Activated T-helper 1 cell treated with anti-CD3 and anti-CD28 coated beads, Interleukin-2, amount 50 U/mL, for 16 hours (primary cell): Measurements from ENCODE around the gene SLC47A2.
A peak's percentile ranks its signal among the peaks of the same experiment; 100 is the strongest.

Experiments
- DNase-seq, 2 donors: peaks; one replicate each; pipeline ENCODE4 v3.0.0-alpha.2; 2020; ENCODE audit warnings: low read depth in 1 of 2, low spot score in 1 of 2

The SLC47A2 gene

DNA sequence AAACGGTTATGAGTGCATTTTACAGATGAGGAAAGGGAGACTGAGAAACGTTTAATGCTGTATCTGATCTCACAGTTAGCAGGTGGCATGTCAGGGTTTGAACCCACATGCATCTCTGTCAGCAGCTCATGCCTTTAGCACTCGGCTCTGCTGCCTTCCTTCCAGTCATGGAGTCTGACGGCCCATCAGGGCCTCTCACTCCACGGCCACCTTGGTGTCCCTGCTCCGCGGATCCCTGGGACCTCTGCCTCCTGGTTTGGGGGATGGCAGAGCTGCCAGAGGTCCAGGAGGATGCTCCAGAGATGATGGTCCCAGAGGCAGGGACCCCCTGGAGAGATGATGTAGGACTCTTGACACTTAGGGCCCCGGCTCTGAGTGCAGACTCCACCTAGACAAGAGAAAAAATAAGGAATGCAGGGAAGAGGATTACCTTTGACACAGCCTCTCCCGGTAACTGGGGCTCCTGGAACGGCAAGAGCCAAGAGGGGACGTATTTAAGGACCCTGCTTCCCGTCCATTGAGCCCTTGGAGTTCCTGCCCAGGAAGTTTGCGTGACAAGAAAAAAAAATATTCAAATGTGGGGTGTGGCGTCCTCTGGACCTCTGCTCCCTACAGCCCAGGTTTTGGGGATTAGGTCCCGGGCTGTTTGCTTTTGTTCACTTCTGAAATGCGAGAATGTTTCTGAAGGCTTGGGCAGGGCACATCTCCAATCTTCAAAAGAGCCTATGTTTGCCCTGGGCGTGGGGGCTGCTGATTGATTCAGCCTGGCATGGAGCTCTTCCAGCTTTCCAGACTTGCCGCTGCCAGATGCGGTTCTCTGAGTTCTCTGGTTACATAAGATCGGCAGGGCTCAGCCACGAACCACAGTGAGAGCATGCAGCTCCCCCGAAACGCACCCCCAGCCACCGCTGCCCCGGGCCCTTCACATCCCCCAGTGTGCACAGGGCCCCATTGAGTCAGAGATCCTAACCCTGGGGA, 31.7 kb upstream of the SLC47A2 start, which contains the start of gene ALDH3A1:
Gene ALDH3A1 (minus strand): TSS at position 470 of the 978 bp plus-strand sequence. CDS start 3,169 bp downstream, outside the sequence.
- no peak for DNase-seq

DNA sequence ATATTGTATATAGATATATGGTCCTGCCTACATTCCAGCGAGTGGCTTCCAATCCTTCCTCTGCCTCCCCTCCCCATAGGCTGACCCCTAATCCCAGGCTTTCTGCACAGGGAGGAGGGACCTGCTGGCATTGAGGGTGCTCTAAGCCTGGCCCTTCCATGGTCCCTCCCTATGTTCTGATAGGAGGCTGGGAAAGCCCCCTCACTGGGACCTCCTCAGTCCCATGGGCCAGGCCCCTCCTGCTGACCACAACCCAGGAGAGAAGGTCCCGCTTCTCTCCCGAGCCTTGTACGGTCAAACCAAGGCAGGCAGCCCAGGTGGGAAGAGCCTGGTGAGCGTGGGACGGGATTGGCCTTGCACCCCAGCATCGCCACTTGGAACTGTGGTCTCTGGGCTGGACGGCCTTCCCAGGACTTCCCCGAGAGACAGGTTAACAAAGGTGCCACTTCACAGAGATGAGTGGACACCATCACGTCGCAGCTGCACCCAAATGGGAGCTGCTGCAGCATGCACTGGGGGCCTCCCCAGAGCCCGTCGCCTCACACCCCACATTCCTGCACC, 30.9 kb upstream of the SLC47A2 start:
- DNase-seq = no peak

DNA sequence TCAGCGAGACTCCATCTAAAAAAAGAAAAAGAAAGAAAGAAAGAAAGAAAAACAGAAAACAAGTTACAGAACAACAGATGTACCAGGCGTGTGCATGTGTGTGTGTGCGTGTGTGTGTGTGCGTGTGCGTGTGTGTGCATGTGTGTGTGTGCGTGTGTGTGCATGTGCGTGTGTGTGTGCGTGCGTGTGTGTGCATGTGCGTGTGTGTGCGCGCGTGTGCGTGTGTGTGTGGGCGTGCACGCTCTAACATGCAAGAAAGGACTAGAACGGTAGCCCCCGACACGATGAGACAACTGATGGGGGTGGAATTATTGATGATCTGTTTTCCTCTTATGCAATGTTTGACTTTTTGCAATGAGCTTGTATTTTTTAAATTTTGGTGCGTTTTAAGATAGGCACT, 30.1 kb upstream of the SLC47A2 start:
- no peak for DNase-seq

DNA sequence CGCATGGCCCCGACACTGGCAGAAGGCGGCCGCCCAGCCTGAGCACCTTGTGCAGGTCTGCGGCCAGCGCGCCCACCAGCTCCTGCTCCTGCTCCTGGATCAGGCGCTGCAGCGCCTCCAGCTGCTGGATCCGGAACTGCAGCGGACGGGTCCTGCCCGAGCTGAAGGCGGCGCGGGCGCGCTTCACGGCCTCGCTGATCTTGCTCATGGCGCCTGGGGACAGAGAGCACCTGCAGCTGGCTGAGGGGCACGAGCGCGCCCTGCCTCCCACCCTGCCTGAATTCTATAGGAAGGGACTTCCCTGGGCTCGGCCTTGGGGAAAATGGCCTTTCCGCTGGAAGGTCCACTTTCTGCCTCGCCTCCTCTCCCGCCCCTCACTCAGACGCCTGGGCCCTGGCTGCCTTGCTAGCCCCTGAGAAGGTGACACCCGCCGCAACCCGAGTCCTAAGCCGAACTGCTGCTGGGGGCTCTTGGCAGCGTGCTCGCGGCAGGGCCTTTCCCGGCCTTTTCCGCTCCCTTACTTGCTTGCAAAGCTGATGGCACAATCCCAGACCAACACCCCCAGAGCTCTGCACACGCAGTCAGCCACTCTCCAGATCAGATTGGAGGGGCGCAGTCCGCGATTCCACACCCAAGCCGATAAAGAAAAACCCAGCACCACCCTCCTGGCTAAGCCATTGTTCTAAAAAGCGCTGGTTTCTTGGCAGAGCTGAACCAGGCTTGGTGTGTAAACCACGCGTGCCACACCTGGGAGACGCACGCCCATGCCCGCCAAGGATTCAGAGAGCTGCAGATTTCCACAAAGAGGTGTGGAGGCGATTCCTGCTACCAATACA, 28.8 kb upstream of the SLC47A2 start:
- peak; percentile 70 to 73 for DNase-seq

DNA sequence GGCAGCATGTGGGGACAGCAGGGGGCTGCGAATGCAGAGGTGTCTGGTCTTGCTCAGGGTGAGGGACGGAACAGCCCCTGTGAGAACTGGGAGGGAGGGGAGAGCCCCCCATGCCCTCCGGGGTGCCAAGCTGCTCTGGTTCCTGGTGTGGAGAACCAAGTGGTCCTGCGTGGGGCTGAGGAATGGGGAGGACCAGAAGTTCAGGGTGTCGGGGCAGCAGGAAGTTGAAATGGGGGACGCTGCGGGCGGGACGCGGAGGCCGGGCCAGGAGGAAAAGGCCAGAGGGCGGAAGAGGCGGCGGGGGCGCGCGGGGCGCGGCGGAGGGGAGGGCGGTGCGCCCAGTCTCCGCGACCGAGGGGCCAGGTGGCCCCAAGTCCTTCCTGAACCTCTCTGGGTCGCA, 28.1 kb upstream of the SLC47A2 start:
- DNase-seq = no peak

DNA sequence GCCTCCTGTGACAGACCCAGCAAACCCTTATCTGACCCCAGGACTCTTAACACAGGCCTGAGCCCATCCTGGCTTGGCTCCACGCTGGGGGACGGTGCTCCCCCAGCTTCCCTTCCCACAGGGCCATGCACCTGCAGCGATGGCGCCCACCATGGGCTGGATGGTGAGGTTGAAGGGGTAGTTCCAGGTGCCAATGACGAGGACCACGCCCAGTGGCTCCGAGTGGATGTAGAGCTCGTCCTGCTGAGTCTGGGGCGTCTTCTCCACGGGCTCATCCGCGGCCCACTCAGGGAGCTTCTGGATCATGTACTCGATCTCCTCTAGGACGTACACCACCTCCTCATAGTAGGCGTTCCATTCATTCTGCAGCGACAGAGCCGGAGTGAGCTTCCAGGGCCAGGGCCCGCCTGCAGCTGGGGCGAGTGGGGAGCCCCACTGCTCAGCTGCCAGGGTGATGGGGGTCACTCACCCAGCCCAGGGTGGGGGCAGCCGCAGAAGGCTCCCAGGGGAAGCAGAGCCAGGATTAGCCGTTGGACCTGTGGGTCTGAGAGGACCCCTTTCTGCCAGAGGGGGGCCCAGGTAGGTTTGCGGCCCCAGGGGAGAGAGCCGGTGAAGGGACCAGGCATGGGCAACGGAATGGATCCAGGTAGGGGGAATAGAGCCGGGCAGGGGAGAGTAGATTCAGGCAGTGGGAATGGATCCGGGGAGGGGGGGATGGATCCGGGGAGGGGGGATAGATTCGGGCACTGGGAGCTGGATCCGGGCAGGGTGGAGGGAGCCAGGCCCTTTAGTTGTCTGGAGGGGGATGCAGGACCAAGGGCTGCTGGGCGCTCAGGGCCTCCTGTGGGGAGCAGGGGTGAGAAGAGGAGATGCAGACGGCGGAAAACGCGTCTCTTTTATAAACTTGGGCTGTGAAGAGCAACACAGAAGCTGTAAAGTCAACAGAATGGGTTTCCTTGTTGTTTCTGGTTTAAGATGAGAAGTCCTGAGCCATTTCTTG, 27.0 kb upstream of the SLC47A2 start:
- no peak for DNase-seq

DNA sequence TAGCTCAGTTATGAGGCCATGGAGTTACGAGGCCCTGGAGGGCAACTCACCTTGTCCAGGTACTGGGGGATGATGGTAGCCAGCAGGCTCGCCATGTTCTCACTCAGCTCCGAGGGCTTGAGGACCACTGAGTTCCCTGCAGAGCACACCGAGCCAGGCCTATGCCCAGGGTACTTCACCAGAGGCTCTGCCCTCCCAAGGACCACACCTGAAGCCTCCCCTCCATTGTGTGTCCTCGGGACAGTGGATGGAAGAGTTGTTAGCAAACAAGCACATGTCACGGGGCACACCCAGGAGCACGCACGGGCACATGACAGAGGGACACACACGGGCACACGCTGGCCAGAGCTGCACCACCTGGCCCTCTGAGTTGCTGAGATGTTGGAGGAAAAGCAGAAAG, 26.1 kb upstream of the SLC47A2 start:
- DNase-seq = no peak

DNA sequence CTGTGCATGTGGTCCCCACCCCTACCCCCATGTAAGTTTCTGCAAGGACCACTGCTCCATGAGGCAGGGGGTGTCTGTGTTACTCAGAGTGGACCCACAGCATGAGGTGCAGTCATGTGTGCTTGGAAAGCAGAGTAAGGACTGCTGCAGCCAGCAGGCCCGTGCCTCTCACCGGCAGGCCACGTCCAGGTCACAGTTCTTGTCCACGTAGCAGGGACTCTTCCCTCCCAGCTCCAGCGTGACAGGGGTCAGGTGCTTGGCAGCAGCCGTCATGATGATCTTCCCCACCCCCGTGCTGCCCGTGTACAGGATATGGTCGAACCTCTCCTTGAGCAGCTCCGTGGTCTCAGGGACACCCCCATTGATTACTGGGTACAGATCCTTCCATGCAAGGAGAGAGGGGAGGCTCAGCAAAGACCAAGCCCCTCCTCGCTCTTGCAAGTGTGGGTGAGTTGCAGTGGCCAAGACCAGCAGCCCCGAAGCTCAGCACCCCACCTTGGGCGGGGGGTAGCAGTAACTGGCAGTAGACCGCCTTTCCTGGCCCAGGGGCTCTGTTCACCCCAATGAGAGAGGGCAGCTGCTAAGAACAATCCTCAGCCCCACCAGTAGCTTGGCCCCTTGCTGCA, 25.6 kb upstream of the SLC47A2 start:
- DNase-seq = no peak

DNA sequence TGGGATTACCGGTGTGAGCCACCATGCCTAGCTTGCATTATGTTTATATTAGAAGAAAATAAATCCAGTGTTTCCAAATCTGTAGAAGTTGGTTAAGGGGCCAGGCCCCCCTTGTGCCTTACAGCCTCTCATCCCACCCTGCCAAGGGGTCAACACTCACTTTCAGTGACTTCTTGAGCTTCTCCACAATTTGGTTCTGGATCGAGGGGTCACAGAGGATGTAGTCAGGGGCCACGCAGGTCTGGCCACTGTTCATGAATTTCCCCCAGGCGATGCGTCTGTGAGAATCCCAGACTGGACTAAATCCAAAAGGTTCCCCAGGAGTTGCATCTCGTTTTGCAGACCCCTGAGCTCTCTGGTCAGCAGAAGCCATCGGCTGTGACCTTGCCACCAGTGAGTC, 24.5 kb upstream of the SLC47A2 start:
- DNase-seq = no peak

DNA sequence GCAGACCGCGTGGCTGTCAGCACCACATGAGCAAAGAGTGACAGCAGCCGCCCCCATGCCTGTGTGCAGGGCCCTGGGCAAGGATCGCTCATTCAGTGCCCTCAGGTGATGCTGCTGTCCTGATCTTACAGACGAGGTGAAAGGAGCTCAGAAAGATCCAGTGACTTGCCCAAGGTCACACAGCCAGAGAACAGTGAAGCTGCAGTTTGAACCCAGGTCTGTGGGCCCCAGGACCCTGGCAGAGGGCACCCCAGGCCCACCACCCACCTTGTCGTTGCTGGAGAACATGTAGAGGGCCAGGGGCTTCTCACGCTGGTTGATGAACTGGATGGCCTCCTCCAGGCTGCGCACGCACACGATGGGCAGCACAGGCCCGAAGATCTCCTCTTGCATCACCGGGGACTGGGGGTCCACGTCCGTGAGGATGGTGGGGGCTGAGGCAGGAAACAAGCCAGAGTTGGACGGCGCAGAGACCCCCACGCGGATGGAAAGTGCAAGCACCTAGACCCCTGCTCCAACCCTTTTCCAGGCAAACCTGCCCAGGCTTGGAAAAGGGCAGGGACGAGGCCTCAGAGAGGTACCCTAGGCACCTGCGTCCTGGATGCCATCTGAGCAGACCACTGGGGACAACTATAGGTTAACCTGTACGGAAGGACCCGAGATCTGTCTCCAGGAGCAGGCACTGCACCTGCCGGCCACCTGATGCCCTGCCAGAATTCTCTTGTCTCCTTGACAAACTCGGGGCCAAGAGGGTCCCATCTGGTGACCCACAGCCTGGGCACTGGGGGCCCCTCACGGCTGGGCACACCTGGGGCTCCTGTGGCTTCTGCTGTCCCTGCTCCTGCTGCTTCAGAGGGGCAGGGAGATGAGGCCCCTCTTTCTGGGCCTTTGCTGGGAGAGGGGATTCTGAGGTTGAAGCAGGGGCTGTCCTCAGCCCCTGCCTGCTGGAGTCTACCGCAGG, 23.1 kb upstream of the SLC47A2 start:
- no peak for DNase-seq

DNA sequence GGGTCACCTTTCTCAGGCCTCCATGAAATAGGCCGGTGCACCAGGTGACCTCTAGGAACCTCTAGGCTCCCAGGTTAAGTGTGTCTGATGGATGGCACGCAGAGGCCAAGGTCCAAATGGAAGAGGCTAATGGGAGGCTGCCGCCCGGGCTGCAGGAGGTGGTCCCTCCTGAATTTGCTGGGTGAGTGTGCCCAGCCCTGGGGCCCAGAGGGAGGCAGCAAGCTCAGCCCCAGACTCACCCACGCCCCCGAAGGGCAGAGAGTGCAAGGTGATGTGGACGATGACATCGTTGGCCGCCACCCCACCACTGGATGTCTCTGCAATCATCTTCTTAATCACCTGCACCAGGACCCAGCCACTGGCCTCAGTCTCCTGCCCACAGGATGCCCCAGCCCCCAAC, 22.4 kb upstream of the SLC47A2 start:
- DNase-seq = no peak

DNA sequence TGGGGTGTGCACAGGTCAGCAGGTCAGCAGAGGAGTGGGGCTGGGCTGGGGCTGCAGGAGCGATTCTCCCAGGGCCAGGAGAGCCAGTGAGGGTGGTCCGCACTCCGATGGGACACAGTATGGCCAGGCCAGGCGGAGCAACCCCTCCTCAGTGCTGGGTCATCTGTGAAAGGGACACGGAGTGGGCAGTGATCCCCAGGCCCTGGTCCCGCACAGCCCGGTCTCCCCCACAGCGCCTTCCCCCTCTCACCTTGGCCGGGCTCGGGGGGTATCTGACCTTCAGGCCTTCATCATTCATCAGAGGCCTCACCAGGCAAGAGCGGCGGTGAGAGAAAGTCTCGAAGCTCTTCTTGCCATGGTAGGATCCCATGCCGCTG, 21.7 kb upstream of the SLC47A2 start:
- no peak for DNase-seq

DNA sequence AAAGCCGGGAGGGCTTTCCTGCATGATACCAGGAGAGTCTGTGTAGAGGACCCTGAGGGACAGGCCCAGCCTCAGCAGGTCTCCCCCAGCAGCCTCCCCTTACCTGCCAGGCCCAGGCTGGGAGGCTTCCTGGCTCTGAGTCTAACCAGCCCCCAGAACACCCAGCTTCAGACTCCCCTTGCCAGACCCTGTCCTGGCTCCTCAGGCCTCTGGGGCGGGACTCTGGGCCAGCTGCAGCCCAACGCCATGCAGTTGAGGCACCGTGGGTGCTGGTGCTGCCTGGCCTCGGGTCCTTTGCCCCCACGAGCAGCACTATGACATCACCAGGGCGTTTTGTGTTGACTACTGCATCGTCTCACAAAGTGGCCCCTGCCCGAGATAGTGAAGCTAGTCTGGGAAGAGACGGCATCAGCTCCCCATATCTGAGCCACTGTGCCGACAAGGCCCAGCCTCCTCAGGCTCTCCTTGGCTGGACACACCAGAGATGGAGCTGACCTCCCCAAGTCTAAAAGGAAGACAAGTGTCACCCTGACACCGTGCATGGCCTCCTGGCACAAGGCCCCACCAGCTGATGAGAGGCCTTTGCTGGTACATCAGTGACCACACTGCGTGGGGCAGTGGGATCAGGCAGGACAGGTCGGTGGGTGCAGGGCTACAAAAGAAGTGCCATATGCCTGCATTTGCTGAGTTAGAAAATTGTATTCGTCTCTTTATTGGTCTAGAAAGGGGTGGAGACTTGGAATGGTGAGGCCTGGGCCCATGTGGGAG, 21.1 kb upstream of the SLC47A2 start:
- DNase-seq = no peak

DNA sequence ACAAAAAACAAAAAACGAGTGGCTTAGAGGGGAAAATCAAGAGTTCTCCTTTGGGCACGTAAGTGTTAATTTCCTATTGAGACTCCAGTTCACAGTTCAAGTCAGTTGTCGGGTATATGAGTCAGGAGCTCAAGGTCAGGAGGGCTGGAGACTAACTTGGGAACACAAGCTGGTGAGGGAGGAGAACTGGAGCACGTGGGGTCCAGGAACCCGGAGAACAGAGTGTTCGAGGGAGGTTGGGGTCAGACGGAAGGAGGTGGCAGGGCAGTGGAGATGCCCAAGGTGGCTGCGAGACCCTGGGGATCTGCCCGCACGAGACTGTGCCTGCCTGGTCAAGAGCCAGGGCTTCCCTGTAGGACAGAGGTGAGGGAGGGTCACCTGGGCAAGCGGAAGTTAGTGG, 19.7 kb upstream of the SLC47A2 start:
- no peak for DNase-seq

DNA sequence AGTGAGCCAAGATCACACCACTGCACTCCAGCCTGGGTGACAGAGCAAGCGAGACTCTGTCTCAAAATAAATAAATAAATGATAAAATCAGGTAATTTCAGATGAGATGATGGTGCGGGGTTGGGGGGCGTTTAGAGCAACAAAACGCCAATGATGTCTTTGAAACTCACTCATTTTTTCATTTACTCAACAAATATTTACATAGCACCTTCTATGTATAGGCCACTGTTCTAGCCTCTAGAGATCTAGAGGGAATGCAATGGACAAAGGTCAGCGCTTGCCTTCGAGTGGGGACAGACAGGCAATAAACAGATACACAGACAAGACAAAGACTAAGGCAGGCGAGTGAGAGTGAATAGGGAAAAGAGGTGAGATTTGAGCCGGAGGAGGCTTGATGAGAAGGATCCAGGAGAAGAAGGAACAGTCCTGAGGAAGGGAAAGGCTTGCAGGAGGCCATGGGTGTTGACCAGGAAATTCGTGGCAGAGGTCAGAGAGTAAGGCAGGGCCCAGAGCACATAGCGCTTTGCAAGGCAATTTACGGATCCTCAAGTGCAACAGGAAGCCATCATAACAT, 17.7 kb upstream of the SLC47A2 start:
- DNase-seq = no peak

DNA sequence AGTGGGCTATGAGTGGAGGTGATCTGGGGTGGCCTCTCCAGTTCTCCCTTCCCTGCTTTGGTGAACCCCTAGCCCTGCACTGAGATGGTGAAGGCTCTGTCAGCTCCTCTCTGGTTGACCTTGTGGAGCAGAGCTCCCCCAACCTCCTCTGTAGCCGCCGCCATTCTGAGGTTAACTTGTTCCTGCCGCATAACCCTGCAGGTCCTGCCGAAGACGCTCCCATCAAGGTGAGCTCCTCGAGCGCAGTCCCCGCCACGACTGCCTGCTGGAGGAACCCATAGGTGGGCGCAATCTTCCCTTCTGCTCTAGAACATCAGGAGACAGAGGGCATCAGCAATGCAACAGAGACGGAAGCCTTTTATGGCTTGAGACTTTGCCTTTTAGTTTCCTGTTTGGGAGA, 15.2 kb upstream of the SLC47A2 start:
- DNase-seq = no peak

DNA sequence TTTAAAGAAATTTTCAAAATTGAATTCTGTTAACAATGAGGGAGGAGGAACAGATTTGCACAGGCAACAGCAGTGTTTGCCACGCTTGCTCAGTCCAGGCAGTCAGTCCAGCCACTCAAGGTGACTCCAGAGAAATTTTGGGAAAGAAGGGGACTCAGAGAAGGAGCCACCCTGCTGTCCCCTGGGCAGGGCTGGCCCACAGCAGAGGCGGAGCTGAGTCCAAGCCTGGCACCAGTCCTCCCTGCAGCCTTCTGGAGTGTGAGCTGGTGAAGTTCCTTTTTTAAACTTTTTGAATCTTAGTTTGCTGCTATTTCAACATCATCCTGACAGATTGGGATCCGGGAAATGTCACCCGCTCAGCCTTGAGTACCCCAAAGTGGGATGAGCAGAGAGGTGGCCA, 14.5 kb upstream of the SLC47A2 start:
- DNase-seq = no peak

DNA sequence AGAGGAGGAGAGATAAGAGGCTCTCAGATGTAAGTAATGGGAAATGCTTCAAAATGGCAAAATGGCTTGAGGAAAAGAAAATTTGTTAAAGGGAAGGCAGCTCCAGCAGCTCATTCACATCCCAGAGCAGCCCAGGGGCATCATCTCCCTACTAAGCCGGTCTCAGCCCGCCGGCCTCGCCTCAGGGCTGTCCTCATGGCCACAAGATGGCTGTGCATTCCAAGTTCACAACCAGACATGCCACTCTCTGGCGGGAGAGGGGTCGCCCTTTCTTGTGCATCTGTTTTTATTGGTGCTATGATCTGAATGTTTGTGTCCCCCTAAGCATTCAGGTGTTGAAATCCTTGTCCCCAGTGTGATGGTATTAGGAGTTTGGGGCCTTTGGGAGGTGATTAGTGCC, 13.5 kb upstream of the SLC47A2 start:
- no peak for DNase-seq
